RCC 7860 (cell line): ENCODE data around the gene ERVMER34-1.

Experiments
- DNase-seq: peaks from one replicate; pipeline ENCODE4 v3.0.0-alpha.2; 2015; ENCODE audit warnings: low spot score
- FAIRE-seq: peaks from 2 replicates; lab custom pipeline; 2012; peaks lifted over from hg19 to GRCh38; lab: Jason Lieb, UNC

ERVMER34-1 gene

GRCh38 chr4:52721968-52722815 lies 29.0 kb downstream of the ERVMER34-1 start:
- DNase-seq, result peak; percentile 85

GRCh38 chr4:52718123-52718522 lies 33.1 kb downstream of the ERVMER34-1 start:
- peak; percentile 8 for FAIRE-seq
- DNase-seq, result peak; percentile 62

More at GRCh38 chr4:52721968-52722815, 29.0 kb downstream of the ERVMER34-1 start:
- FAIRE-seq, result peak; percentile 90

DNA sequence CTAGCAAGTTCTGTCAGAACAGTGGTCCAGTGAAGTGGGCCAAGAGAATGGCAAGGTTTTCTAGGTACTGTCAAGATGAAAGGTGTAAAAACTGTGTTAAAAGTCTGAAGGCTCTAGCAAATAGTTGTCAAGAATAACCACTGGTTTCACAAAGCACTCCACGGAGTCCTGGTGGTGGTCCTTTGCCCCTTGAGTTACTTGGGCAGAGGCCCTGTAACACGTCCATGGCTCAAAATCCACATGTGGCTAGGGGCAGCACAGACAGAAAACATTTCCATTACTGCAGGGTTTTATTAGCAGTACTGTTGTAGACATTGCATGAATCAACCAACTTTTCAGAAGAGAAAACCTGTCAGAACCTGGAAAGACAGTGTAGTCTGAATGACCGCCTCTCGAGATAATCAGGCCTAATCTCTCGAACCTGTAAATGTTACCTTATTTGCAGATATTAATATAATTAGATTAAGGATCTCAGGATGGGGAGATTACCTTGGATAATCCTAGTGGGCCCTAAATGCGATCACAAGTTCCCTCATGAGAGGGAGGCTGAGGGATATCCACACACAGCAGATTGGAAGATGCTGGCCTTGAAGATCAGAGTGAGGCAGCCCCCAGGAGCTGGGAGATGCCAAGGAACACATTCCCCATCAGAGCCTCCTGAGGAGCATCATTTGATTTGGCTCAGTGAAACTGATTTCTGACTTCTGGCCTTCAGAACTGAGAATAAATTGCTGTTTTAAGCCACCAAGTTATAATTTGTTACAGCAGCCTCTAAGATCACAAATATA lies 34.7 kb downstream of the ERVMER34-1 start:
- FAIRE-seq, result no peak
- DNase-seq, result no peak

- FAIRE-seq, result no peak
Observed at GRCh38 chr4:52715914-52716313, 35.3 kb downstream of the ERVMER34-1 start.

GRCh38 chr4:52715255-52715897 lies 35.8 kb downstream of the ERVMER34-1 start:
- no peak for FAIRE-seq
- no peak for DNase-seq

More at GRCh38 chr4:52715914-52716313, 35.3 kb downstream of the ERVMER34-1 start:
- no peak for DNase-seq

DNA sequence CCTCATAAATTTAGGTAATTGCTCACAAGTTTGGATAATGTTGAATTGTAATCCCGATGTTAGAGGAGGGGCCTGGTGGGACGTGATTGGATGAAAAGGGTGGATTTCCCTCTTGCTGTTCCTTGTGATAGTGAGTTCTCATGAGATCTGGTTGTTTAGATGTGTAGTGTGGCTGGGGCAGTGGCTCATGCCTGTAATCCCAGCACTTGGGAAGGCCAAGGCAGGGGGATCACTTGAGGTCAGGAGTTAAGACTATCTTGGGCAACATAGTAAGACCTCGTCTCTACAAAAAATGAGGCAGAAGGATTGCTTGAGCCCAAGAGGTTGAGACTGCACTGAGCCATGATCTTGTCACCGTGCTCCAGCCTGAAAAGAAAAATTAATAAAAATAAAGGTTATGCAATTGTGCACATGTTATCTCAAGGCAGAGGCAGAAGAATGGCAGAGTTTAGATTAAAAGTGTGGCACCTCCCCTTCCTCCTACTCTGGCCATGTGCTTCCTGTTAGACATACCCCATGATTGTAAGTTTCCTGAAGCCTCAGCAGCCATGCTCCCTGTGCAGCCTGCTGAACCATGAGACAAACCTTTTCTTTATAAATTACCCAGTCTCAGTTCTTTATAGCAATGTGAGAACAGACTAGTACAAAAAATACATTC lies 36.5 kb downstream of the ERVMER34-1 start:
- DNase-seq (no peak), FAIRE-seq (no peak)

GRCh38 chr4:52713456-52713937 lies 37.7 kb downstream of the ERVMER34-1 start:
- DNase-seq, result no peak
- FAIRE-seq, result no peak

- FAIRE-seq (peak; percentile 84), DNase-seq (peak; percentile 90)
Observed at GRCh38 chr4:52712251-52713130, 38.7 kb downstream of the ERVMER34-1 start.

- FAIRE-seq (no peak), DNase-seq (no peak)
Observed at GRCh38 chr4:52711834-52712250, 39.4 kb downstream of the ERVMER34-1 start.

- DNase-seq, result no peak
Observed at GRCh38 chr4:52711272-52711671, 40.0 kb downstream of the ERVMER34-1 start.

GRCh38 chr4:52709155-52709554 lies 42.1 kb downstream of the ERVMER34-1 start:
- DNase-seq, result no peak
- FAIRE-seq, result no peak

More at GRCh38 chr4:52711272-52711671, 40.0 kb downstream of the ERVMER34-1 start:
- no peak for FAIRE-seq

- no peak for FAIRE-seq
- DNase-seq, result no peak
Observed at GRCh38 chr4:52704661-52705060, 46.6 kb downstream of the ERVMER34-1 start.

GRCh38 chr4:52704133-52704532 lies 47.1 kb downstream of the ERVMER34-1 start:
- DNase-seq, result no peak

DNA sequence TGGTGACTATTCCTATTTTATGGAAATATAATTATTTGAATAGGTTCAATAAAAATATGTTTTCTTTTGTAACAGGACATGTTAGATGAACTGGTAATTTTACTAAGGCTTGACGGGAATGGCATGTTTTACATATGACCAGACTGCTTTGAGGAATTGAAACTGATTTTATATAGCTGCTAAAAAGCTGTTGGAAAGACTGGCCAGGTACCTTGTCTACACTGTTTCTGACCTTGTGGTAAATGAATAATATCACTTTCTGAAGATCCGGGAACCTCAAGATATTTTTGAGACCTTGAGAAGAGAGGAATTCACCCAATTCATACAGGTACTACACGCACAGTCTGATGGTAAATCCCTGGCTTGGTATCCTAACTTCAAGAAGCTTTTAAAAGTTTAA lies 50.0 kb downstream of the ERVMER34-1 start:
- DNase-seq (no peak), FAIRE-seq (no peak)

More at GRCh38 chr4:52704133-52704532, 47.1 kb downstream of the ERVMER34-1 start:
- FAIRE-seq, result no peak

GRCh38 chr4:52694936-52695335 lies 56.3 kb downstream of the ERVMER34-1 start:
- DNase-seq (no peak), FAIRE-seq (no peak)

DNA sequence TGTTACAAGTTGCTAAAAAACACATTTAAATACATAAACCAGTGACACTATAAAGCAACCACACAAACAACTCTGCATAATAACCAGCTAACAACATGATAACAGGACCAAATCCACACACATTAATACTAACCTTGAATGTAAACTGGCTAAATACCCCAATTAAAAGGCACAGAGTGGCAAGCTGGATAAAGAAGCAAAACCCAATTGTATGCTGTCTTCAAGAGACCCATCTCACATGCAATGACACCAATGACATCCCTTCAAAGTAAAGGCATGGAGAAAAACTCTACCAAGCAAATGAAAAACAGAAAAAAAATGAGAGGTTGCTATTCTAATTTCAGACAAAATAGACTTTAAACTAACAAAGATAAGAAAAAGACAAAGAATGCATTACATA lies 57.7 kb downstream of the ERVMER34-1 start:
- FAIRE-seq, result no peak

More for the DNA sequence above, 57.7 kb downstream of the ERVMER34-1 start:
- DNase-seq, result no peak
